ENCODE results near the gene BBS2. TPM values are rescaled to one million over a fixed set of nuclear protein-coding genes. Genes with fewer than 3 reads are reported as not detected.
A peak's percentile ranks its signal among the peaks of the same experiment; 100 is the strongest.

The BBS2 gene
- total and polyA plus RNA-seq, 9 of the 15 experiments (the other 6 are each of a cell fraction or from before 2014, with no cell fraction given): 4.2 to 22.7 (median 10.2) TPM

DNA sequence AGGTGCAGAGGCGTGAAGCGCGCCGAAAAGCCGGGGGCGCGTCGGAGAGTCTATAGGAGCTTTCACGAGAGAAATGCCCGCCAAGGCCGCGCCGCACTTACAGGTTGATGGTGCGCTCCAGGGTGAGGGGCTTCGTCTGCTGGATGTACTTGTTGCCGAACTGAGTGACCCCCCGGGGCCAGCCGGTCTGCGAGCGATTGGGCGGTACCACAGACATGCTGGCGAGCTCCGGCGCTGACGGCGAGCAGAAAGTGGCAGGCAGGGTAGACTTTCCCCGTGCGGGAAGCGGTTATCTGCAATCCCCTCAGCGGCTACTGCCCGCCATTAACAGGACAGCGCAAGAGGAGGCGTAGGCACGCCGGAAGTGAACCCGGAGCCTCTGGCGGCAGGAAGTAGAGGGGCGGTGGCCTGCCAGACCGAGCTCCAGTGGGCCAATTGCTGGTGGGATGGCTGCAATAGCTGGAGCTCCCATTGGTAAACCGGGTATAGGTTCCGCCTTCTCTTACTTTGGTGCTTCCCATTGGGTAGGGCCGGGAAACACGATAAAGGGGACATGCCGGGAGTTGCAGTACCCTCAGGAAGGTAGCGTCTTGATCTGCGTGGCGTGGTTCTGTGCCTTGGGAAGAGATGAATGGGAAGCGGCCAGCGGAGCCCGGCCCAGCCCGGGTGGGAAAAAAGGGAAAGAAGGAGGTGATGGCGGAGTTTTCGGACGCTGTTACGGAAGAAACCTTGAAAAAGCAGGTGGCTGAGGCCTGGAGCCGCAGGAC lies 68.7 kb downstream of the BBS2 start, which contains the start of the genes NUDT21 and OGFOD1 (continued):
- TF ChIP-seq, protein P1, sequence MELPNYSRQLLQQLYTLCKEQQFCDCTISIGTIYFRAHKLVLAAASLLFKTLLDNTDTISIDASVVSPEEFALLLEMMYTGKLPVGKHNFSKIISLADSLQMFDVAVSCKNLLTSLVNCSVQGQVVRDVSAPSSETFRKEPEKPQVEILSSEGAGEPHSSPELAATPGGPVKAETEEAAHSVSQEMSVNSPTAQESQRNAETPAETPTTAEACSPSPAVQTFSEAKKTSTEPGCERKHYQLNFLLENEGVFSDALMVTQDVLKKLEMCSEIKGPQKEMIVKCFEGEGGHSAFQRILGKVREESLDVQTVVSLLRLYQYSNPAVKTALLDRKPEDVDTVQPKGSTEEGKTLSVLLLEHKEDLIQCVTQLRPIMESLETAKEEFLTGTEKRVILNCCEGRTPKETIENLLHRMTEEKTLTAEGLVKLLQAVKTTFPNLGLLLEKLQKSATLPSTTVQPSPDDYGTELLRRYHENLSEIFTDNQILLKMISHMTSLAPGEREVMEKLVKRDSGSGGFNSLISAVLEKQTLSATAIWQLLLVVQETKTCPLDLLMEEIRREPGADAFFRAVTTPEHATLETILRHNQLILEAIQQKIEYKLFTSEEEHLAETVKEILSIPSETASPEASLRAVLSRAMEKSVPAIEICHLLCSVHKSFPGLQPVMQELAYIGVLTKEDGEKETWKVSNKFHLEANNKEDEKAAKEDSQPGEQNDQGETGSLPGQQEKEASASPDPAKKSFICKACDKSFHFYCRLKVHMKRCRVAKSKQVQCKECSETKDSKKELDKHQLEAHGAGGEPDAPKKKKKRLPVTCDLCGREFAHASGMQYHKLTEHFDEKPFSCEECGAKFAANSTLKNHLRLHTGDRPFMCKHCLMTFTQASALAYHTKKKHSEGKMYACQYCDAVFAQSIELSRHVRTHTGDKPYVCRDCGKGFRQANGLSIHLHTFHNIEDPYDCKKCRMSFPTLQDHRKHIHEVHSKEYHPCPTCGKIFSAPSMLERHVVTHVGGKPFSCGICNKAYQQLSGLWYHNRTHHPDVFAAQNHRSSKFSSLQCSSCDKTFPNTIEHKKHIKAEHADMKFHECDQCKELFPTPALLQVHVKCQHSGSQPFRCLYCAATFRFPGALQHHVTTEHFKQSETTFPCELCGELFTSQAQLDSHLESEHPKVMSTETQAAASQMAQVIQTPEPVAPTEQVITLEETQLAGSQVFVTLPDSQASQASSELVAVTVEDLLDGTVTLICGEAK (IDR thresholded peaks at IDR 0.05): peak; percentile 98
- TF ChIP-seq, protein P1 (CRISPR knock-in tag; IDR thresholded peaks at IDR 0.05): no peak
- TF ChIP-seq, protein P2, sequence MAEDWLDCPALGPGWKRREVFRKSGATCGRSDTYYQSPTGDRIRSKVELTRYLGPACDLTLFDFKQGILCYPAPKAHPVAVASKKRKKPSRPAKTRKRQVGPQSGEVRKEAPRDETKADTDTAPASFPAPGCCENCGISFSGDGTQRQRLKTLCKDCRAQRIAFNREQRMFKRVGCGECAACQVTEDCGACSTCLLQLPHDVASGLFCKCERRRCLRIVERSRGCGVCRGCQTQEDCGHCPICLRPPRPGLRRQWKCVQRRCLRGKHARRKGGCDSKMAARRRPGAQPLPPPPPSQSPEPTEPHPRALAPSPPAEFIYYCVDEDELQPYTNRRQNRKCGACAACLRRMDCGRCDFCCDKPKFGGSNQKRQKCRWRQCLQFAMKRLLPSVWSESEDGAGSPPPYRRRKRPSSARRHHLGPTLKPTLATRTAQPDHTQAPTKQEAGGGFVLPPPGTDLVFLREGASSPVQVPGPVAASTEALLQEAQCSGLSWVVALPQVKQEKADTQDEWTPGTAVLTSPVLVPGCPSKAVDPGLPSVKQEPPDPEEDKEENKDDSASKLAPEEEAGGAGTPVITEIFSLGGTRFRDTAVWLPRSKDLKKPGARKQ (CRISPR knock-in tag; IDR thresholded peaks at IDR 0.05): no peak
- peak; percentile 18 for TF ChIP-seq BRD9 (IDR thresholded peaks at IDR 0.05; ENCODE audit: low read depth, partially characterized antibody)
- TF ChIP-seq ZNF57 (CRISPR knock-in tag; IDR thresholded peaks at IDR 0.05): no peak
- TF ChIP-seq HDAC8 (tag; IDR thresholded peaks at IDR 0.05): no peak
- TF ChIP-seq ZNF354B (CRISPR knock-in tag; IDR thresholded peaks at IDR 0.05): no peak
- TF ChIP-seq, protein P3, sequence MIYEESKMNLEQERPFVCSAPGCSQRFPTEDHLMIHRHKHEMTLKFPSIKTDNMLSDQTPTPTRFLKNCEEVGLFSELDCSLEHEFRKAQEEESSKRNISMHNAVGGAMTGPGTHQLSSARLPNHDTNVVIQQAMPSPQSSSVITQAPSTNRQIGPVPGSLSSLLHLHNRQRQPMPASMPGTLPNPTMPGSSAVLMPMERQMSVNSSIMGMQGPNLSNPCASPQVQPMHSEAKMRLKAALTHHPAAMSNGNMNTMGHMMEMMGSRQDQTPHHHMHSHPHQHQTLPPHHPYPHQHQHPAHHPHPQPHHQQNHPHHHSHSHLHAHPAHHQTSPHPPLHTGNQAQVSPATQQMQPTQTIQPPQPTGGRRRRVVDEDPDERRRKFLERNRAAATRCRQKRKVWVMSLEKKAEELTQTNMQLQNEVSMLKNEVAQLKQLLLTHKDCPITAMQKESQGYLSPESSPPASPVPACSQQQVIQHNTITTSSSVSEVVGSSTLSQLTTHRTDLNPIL (CRISPR knock-in tag; IDR thresholded peaks at IDR 0.05): no peak
- no peak for TF ChIP-seq ZNF121 (CRISPR knock-in tag; conservative IDR thresholded peaks at IDR 0.05)
- peak; percentile 69 for TF ChIP-seq TAF9B (IDR thresholded peaks at IDR 0.05; ENCODE audit: partially characterized antibody)
- TF ChIP-seq, protein P4, sequence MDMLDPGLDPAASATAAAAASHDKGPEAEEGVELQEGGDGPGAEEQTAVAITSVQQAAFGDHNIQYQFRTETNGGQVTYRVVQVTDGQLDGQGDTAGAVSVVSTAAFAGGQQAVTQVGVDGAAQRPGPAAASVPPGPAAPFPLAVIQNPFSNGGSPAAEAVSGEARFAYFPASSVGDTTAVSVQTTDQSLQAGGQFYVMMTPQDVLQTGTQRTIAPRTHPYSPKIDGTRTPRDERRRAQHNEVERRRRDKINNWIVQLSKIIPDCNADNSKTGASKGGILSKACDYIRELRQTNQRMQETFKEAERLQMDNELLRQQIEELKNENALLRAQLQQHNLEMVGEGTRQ (CRISPR knock-in tag; IDR thresholded peaks at IDR 0.05): no peak
- TF ChIP-seq PTRF (tag; IDR thresholded peaks at IDR 0.05): no peak
- no peak for TF ChIP-seq FIP1L1 (IDR thresholded peaks at IDR 0.05; ENCODE audit: low read depth, low read length, poor library complexity, severe bottlenecking)
- peak; percentile 71; the same call in 1 of the 2 replicates for TF ChIP-seq CREM (IDR thresholded peaks at IDR 0.05; ENCODE audit: low read depth)

Data from K562 (cell line).